Endodermal cell (in vitro differentiated cells): ENCODE results near the gene ASTN1. TPM values are rescaled to one million over a fixed set of nuclear protein-coding genes. Genes with fewer than 3 reads are reported as not detected.

Source experiments
- DNase-seq: peaks from one replicate; pipeline ENCODE4 v3.0.0-alpha.2; 2017
- H3K27ac ChIP-seq: 2 replicates; pipeline ENCODE4 v1.5.1; 2013; ENCODE audit warnings: mild to moderate bottlenecking, low read depth, low read length, moderate library complexity
- H3K27me3 ChIP-seq: 2 replicates; pipeline ENCODE4 v1.6.1; 2013; ENCODE audit warnings: mild to moderate bottlenecking, low read length, moderate library complexity; ENCODE audit not compliant: insufficient read depth, control insufficient read depth, poor library complexity, severe bottlenecking
- H3K36me3 ChIP-seq: 2 replicates; pipeline ENCODE4 v1.7.0; 2013; ENCODE audit warnings: mild to moderate bottlenecking, low read length, moderate library complexity; ENCODE audit not compliant: control insufficient read depth, insufficient read depth
- H3K4me1 ChIP-seq: one replicate; pipeline ENCODE4 v1.7.0; 2013; ENCODE audit warnings: low read length; ENCODE audit not compliant: control insufficient read depth, insufficient read depth
- H3K4me3 ChIP-seq: 2 replicates; pipeline ENCODE4 v1.5.1; 2013; ENCODE audit warnings: mild to moderate bottlenecking, low read length, moderate library complexity
- H3K9ac ChIP-seq: 2 replicates; pipeline ENCODE4 v1.6.1; 2013; ENCODE audit warnings: mild to moderate bottlenecking, low read length, moderate library complexity; ENCODE audit not compliant: poor library complexity, severe bottlenecking; ENCODE audit errors: extremely low read depth
- H3K9me3 ChIP-seq: 2 replicates; pipeline ENCODE4 v1.6.1; 2013; ENCODE audit warnings: mild to moderate bottlenecking, low read length, moderate library complexity; ENCODE audit not compliant: control insufficient read depth
- H3K27ac Mint-ChIP-seq: 2 replicates; pipeline ENCODE4 v1.8.0; 2020; ENCODE audit warnings: mixed read lengths
- H3K27me3 Mint-ChIP-seq: 2 replicates; pipeline ENCODE4 v1.8.0; 2021; ENCODE audit warnings: mild to moderate bottlenecking, mixed read lengths; ENCODE audit not compliant: insufficient read depth
- H3K36me3 Mint-ChIP-seq: 2 replicates; pipeline ENCODE4 v1.8.0; 2020; ENCODE audit warnings: low read depth, mixed read lengths
- H3K4me1 Mint-ChIP-seq: 2 replicates; pipeline ENCODE4 v1.8.0; 2020; ENCODE audit warnings: mixed read lengths
- H3K4me3 Mint-ChIP-seq: 2 replicates; pipeline ENCODE4 v1.8.0; 2020; ENCODE audit warnings: mild to moderate bottlenecking, moderate library complexity, mixed read lengths
- H3K9me3 Mint-ChIP-seq: 2 replicates; pipeline ENCODE4 v1.8.0; 2020; ENCODE audit warnings: mild to moderate bottlenecking, mixed read lengths
- WGBS, 2 experiments: methylation state at CpG; one replicate each; pipeline versions ENCODE4 v1.1.5 to v1.1.7; 2013; ENCODE audit warnings: missing lambda C conversion rate in 2 of 2, mixed read lengths in 1 of 2; ENCODE audit not compliant: insufficient coverage in 1 of 2, insufficient read length in 1 of 2; 5-methylcytosine and 5-hydroxymethylcytosine counted together
- total RNA-seq, 2 donors: library from RNA; stranded (reverse); fragmentation: NEBNext Ultra II Directional in 1 of 2; extraction: Animal tissue kit (Norgen Biotek cat#: 25700) in 1 of 2; gene quantifications; 2 replicates in 1 of 2; 3 replicates in 1 of 2; pipeline ENCODE4 v1.2.1, GENCODE V29; 2021
- TF ChIP-seq, protein P1 (sequence below): fragments of 200-600 bp; sonication (generic); conservative IDR thresholded peaks from 2 replicates; pipeline ENCODE4 v1.5.0; 2021; ENCODE audit warnings: antibody characterized with exemption, mild to moderate bottlenecking

The ASTN1 gene
- total RNA-seq, 2 donors from 2014 or later: 0.31 to 0.70 TPM

GRCh38 chr1:177011508-177011907 is 153.0 kb downstream of the ASTN1 start:
- Mint-ChIP-seq H3K4me3 (no peak overlapping the region), H3K27ac (no peak overlapping the region), H3K9me3 (no peaks in the 10 kb centered on the region), H3K4me1 (no peaks in the 10 kb centered on the region), H3K36me3 (no peaks in the 10 kb centered on the region), H3K27me3 (peaks cover 13% of the 10 kb centered on the region)
- Histone ChIP-seq H3K9me3 (no peaks in the 10 kb centered on the region), H3K4me1 (no peaks in the 10 kb centered on the region), H3K36me3 (no peaks in the 10 kb centered on the region), H3K27ac (no peak overlapping the region), H3K9ac (no peak overlapping the region), H3K27me3 (peaks cover 16% of the 10 kb centered on the region), H3K4me3 (no peak overlapping the region)
- TF ChIP-seq, protein P1, sequence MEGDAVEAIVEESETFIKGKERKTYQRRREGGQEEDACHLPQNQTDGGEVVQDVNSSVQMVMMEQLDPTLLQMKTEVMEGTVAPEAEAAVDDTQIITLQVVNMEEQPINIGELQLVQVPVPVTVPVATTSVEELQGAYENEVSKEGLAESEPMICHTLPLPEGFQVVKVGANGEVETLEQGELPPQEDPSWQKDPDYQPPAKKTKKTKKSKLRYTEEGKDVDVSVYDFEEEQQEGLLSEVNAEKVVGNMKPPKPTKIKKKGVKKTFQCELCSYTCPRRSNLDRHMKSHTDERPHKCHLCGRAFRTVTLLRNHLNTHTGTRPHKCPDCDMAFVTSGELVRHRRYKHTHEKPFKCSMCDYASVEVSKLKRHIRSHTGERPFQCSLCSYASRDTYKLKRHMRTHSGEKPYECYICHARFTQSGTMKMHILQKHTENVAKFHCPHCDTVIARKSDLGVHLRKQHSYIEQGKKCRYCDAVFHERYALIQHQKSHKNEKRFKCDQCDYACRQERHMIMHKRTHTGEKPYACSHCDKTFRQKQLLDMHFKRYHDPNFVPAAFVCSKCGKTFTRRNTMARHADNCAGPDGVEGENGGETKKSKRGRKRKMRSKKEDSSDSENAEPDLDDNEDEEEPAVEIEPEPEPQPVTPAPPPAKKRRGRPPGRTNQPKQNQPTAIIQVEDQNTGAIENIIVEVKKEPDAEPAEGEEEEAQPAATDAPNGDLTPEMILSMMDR: no peak
- DNase-seq: no peak
- WGBS, 2 experiments: 69% methylated on average over 1 of the region's 1 CpG; no CpG with 5 or more reads in 1 of the 2 experiments

DNA sequence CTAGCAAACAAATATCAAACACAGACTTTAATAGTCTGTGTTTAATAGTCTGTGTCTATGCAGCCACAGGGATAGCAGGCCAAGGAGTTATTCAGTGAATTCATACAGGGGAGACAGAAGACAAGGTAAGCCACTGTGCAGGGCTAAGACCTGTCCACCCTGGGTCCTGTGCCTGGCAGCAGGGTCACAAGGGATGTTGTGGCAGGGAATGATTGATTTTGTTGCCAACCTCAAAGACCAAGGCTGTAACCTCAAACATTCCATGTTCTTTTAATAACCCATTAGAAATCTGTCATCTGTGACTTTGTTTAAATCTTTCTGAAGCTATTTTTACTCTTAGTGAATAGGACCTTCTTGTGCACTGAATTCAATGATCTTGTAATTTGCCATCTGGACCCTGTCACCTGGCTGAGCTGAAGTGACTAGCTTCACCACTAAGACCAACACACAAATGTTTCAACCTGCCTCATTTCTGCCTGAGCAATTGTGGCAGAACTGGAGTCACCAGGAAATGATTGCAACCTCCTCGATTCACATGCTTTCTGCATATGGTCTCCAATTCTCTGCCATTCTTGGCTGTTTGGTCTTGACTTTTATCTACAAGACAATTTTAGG is 154.2 kb downstream of the ASTN1 start:
- no peak overlapping the region for H3K4me3 Mint-ChIP-seq
- no peaks in the 10 kb centered on the region for H3K36me3 ChIP-seq
- no peak overlapping the region for H3K4me3 ChIP-seq
- no peak for DNase-seq
- no peaks in the 10 kb centered on the region for H3K4me1 ChIP-seq
- H3K9me3 ChIP-seq: no peaks in the 10 kb centered on the region
- no peaks in the 10 kb centered on the region for H3K4me1 Mint-ChIP-seq
- TF ChIP-seq, protein P1: no peak
- H3K9me3 Mint-ChIP-seq: no peaks in the 10 kb centered on the region
- peaks cover 13% of the 10 kb centered on the region for H3K27me3 Mint-ChIP-seq
- no peak overlapping the region for H3K27ac Mint-ChIP-seq
- no peaks in the 10 kb centered on the region for H3K36me3 Mint-ChIP-seq
- no peak overlapping the region for H3K9ac ChIP-seq
- H3K27ac ChIP-seq: no peak overlapping the region
- peaks cover 16% of the 10 kb centered on the region for H3K27me3 ChIP-seq
- WGBS, 2 experiments: 86 to 87% methylated on average over 1 of the region's 1 CpG

DNA sequence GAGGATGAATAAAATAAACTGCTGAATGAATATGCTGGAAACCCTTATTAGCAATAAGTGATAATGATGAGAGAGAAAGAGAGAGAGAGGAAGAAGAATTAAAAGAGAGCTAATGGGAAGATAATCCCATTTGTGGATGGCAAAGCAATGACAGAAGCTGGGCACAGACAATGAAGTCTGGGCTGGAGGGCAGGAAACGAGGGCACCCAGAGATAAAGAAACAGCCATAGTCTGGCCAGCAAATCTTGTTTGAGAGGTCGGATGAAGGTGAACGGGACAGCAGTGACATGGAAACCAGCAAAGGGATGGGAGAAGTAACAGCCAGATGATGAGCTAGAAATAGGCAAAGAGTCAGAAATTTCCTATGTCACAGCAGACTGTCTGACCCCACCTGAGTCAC is 155.9 kb downstream of the ASTN1 start:
- H3K9me3 Mint-ChIP-seq: no peaks in the 10 kb centered on the region
- Histone ChIP-seq H3K27ac (no peak overlapping the region), H3K9ac (no peak overlapping the region), H3K4me1 (no peaks in the 10 kb centered on the region), H3K27me3 (peaks cover 16% of the 10 kb centered on the region), H3K4me3 (no peak overlapping the region), H3K36me3 (no peaks in the 10 kb centered on the region), H3K9me3 (no peaks in the 10 kb centered on the region)
- H3K4me3 Mint-ChIP-seq: no peak overlapping the region
- no peak overlapping the region for H3K27ac Mint-ChIP-seq
- H3K4me1 Mint-ChIP-seq: no peaks in the 10 kb centered on the region
- TF ChIP-seq, protein P1: no peak
- DNase-seq: no peak
- WGBS, 2 experiments: 86 to 92% methylated on average over 3 of the region's 3 CpGs
- H3K36me3 Mint-ChIP-seq: no peaks in the 10 kb centered on the region
- peaks cover 13% of the 10 kb centered on the region for H3K27me3 Mint-ChIP-seq
